ENCODE data around the gene TSPOAP1.

TSPOAP1 gene

DNA sequence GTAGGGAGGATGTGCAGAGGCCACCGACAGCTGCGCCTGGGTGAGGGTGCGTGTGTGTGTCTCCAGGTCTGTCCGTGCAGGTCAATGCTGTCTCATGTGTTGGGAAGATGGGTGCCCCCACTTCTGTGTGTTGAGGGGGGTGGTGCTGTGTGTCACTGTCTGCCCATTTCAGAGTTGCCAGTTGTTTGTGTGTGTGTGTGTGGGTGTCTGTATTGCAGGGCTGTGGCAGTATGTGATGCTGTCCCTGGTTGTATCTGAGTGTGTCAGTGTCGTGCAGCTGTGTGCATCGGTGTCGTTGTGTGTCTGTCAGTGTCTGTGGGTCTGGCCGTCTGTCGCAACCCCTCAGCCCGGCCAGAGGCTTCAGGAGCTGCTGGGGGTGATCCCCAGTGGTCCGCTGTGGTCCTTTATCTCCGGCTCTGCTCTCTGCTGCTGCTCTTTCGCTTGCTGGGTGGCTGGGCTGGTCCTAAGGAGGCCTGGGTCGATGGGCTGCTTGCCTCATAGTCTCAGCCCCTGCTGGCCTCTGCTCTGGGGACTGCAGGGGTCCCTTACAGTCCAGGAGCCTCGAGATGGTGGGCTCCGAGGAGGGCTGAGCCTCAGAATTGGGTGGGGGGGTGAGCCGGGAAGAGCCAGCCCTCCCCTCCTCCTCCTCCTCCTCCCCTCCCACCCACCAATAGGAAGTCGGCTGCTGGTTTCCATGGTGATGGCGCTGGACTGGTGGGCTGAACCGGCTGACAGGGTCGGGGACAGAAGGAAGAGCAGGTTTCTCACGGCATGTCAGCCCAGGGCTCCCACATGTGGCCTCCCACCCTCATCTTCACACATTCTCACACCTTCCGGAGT is at the start of gene TSPOAP1:
Gene TSPOAP1, minus strand, starts transcription at position 601 of the 840 bp plus-strand sequence. CDS start 875 bp downstream, outside the sequence.
- peak; percentile 80 to 86 for DNase-seq (ENCODE audit: extremely low read depth in 1 of 2, low read depth in 1 of 2)

- no peak for DNase-seq (ENCODE audit: extremely low read depth in 1 of 2, low read depth in 1 of 2)
These were observed 49.1 kb upstream of the TSPOAP1 start for GRCh38 chr17:58377661-58378060.

GRCh38 chr17:58377093-58377601 is 48.6 kb upstream of the TSPOAP1 start:
- DNase-seq (ENCODE audit: extremely low read depth in 1 of 2, low read depth in 1 of 2), result no peak

GRCh38 chr17:58376472-58377000 is 47.9 kb upstream of the TSPOAP1 start:
- DNase-seq (ENCODE audit: extremely low read depth in 1 of 2, low read depth in 1 of 2), result no peak

DNA sequence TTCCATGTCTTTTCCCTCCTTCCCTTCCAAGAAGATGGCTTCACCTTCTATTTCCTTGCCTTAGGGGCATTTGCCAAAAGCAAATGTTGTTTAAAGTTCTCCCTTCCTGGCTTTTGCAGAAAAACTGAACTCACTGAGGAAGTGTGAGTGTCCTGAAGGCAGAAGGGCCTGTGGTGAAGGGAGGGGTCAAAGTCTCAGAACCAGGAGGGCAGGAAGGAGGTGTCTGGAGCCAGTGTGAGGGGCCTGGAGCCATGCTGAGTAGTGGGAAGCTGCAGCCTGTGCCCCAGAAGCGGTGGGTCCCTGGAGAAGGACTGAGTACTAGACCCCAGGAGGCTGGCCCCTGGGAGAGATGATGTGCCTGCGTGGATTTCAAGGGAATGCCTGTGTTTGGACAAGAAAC is 47.2 kb upstream of the TSPOAP1 start:
- no peak for DNase-seq (ENCODE audit: extremely low read depth in 1 of 2, low read depth in 1 of 2)

- DNase-seq (ENCODE audit: extremely low read depth in 1 of 2, low read depth in 1 of 2), result no peak
These were observed 46.7 kb upstream of the TSPOAP1 start for GRCh38 chr17:58375256-58375655.

DNA sequence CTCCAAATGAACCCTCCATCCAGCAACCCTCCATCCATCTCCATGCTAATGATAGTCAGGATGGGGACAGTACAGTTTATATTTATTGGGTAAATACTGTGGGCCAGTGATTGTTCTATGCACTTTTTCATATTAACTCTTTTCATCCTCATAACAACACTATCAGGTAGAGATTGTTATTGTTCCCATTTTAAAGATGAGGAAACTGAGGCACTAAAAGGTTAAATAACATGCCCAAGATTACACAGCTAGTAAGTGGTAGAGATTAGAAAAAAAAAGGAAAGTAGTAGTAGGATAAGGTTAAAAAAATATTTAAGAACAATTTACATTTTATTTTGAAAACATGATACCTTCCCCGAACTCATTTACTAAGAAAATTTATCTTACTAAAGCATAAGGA is 45.3 kb upstream of the TSPOAP1 start:
- DNase-seq (ENCODE audit: extremely low read depth in 1 of 2, low read depth in 1 of 2), result no peak

- DNase-seq (ENCODE audit: extremely low read depth in 1 of 2, low read depth in 1 of 2), result no peak
These were observed 44.4 kb upstream of the TSPOAP1 start for GRCh38 chr17:58373003-58373402.

DNA sequence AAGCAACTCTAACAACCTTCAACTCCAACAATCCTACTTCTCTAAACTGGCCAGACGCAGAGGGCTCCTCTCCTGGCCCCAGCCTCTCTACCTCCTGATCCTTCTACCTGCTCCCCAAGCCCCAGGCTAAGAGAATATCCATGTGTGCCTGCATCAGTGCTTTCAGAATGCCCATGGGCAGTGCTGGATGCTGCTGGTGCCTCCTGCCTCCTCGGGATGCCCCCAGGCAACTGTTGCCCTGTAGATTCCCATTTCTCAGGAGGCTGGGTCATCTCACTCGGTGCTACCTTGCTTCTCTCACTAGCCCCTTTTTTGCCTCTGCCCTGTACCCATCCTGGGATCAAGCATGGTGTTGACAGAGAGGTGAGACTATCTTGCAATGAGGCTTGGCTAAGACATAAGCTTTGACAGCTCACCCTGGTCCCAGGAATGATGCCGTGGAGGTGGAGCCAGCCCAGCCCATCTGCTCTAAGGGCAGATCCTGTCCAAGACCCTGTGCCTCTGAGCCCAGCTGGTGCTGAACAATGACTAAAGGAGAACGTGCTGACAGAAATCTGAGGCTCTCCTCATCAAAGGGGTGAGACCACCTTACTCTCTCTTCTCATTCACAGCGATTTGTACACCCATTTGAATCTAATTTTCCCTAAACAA is 42.8 kb upstream of the TSPOAP1 start:
- DNase-seq (ENCODE audit: extremely low read depth in 1 of 2, low read depth in 1 of 2), result no peak

DNA sequence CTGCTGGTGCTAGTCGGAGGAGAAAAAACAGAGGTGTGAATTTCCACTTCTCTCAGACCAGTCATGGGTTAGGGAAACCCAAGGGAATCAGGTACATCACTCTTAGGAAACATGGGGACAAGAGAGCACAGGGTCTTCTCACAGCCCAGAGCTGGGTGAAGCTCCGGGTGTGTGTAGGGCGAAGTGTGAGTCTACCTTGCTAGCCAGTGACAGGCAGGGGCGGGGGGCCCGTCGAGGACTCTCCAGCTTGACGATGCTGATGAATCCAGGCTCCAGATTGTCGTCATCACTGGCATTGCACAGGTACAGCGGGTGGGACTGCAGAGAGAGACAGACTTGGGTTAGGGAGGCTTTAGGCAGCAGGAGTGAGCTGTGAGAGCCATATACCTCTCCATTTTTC is 42.1 kb upstream of the TSPOAP1 start:
- DNase-seq (ENCODE audit: extremely low read depth in 1 of 2, low read depth in 1 of 2), result no peak

DNA sequence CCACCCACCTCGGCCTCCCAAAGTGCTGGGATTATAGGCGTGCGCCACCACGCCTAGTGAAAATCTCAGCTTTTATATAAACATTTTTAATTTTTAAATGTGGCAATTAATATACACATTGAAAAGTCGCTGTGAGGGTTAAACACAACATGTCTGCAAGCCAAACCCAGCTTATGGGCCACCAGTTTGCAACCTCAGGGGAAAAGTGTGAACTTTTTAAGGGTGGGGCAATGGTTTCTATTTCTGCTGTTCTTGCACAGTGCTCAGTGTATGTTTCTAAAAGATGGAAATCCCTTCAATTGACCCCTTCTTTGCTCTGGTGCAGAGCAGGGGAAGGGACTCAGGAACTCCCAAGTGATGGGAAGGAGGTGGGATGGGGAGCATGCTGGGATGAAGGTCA is 41.7 kb upstream of the TSPOAP1 start:
- no peak for DNase-seq (ENCODE audit: extremely low read depth in 1 of 2, low read depth in 1 of 2)

DNA sequence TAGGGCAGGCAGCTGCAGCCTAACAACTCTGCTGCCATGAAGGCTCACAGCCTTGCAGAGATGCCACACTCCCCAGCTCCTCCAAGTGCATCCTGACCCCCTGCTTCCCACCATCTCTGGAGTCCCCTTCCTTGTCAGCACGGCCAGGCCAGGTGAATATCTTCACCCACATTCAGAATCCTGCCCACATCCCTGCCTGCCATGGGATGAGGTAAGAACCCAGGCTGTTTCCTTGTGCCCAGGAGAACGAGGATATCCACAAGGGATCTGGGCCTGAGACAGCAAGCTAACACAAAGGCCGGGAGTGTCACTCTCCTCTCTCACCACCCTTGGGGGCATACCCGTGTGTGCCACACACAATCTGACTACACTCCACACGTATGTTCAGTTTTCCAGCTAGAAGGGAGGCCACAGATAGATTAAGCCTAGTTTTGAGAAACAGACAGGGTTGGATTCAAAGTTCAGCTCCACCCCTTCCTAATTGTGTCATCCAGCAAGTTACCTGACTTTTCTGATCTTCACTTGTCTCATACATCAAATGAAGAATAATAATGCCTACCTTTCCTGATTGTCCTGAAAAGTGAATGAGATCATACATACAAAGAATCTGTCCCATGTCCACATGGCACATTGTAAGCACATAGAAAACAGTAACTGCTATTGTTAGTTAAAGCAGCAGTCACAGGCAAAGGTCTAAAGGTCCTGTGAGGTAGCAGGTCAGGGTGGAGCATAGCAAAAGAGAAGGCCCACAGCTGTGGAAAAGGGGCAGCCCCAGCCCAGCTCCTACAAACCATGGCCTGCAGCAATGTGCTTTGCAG is 40.8 kb upstream of the TSPOAP1 start:
- no peak for DNase-seq (ENCODE audit: extremely low read depth in 1 of 2, low read depth in 1 of 2)

DNA sequence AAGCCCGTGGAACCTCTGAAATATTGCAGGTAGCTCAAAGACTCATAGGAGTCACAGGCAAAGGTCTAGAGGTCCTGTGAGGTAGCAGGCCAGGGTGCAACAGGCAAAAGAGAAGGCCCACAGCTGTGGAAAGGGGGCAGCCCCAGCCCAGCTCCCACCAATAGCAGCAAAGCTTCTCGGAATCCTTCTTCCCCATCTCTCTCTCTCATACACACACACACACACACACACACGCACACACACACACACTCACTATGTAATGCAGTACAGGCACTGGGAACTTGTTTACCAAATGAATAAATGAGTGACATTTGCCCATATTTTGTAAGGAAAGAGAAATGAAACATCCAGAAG is 40.2 kb upstream of the TSPOAP1 start:
- DNase-seq (ENCODE audit: extremely low read depth in 1 of 2, low read depth in 1 of 2), result no peak

- no peak for DNase-seq (ENCODE audit: extremely low read depth in 1 of 2, low read depth in 1 of 2)
These were observed 38.9 kb upstream of the TSPOAP1 start for GRCh38 chr17:58367461-58367860.

DNA sequence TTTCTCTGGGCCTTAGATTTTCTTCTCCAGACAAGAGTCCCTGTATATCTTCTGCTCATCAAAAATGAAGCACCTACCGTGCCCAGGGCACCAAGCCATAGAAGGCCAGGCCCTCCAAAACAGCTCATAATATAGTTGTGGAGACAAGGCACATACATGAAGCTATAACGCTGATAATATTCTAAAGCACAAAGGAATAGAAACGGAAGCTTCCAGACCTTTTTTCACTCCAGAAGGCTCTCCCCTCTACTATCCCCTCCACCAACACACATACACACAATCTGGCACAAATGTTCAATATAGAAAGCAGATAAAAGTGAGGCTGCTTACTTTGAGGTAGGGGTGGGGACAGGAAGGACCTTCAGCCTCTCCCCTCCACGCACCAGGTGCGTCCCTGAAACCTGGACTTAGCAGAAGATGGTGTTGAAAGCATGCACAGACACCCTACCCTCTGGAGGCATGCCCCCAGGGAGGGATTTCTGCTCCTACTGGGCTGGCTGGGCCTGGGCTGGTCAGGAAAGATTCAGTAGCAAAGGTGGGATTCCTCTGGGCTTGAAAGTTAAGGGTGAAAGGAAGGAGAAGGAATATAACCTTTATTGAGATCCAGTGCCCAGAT is 37.5 kb upstream of the TSPOAP1 start:
- DNase-seq (ENCODE audit: extremely low read depth in 1 of 2, low read depth in 1 of 2), result no peak

GRCh38 chr17:58365185-58365979 is 36.8 kb upstream of the TSPOAP1 start:
- no peak for DNase-seq (ENCODE audit: extremely low read depth in 1 of 2, low read depth in 1 of 2)

DNA sequence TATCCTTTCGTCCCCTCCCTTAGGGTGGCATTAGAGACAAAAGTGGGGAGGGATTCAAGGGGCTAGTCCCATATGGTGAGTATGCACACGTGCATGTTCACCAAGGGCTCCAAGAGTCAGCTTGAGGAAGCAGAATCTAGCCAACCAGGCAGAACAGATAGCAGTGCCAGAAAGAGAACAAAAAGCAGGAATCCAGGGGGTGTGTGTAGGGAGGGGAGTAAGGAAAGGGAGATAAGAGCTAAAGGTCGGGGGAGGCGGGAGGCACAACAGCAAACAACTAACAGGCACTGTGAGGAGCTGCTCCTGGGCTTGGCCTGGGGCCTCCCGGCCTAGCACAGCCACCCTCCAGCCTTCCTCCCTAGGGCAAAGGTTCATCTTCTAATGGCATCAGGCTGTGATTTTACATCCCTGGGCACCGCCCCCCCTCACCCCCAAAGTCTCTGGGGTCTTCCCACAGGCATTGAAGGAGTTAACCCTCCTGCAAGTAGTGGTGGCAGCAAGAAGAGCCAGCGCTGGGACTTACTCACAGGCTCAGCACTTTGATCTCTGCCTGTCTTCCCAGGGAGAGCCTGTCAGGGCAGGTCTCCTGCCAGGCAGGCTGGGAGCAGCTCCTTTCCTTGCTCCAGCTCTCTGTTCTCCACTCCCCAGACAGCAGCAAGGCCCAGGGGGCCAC is 35.8 kb upstream of the TSPOAP1 start:
- no peak for DNase-seq (ENCODE audit: extremely low read depth in 1 of 2, low read depth in 1 of 2)

GRCh38 chr17:58363457-58364185 is 35.0 kb upstream of the TSPOAP1 start:
- DNase-seq (ENCODE audit: extremely low read depth in 1 of 2, low read depth in 1 of 2), result no peak
